Skin of body (tissue), 2 donors: ENCODE measurements around the gene SEMA5B. TPM values are rescaled to one million over a fixed set of nuclear protein-coding genes. Genes with fewer than 3 reads are reported as not detected.

Experiments
- DNase-seq: peaks from one replicate; lab custom pipeline; 2025; lab: John Stamatoyannopoulos, UW
- total RNA-seq: library from RNA; depleted of rRNA; stranded (reverse); fragments of >200 nt; gene quantifications from one replicate; pipeline ENCODE4 v1.2.3, GENCODE V29; 2014

Gene SEMA5B
- total RNA-seq = 8.6 TPM

GRCh38 chr3:123027292-123028232 lies at the start of gene SEMA5B:
Gene SEMA5B, minus strand, starts transcription at chr3:123027763. Its CDS starts 66,500 bp downstream, at chr3:122961263.
- peak; percentile 36 for DNase-seq

GRCh38 chr3:123076496-123077418 lies 49.2 kb upstream of the SEMA5B start:
- DNase-seq = peak; percentile 9

GRCh38 chr3:123076112-123076495 lies 48.5 kb upstream of the SEMA5B start:
- no peak for DNase-seq

- DNase-seq = no peak
Observed at GRCh38 chr3:123075359-123075758, 47.8 kb upstream of the SEMA5B start.

- DNase-seq = no peak
Observed at GRCh38 chr3:123072564-123072963, 45.0 kb upstream of the SEMA5B start.

GRCh38 chr3:123072152-123072551 lies 44.6 kb upstream of the SEMA5B start:
- DNase-seq = no peak

GRCh38 chr3:123071581-123071980 lies 44.0 kb upstream of the SEMA5B start:
- no peak for DNase-seq

GRCh38 chr3:123071146-123071545 lies 43.6 kb upstream of the SEMA5B start:
- DNase-seq = no peak

GRCh38 chr3:123070510-123070909 lies 42.9 kb upstream of the SEMA5B start:
- DNase-seq = no peak

GRCh38 chr3:123068601-123069381 lies 41.2 kb upstream of the SEMA5B start:
- no peak for DNase-seq

- peak; percentile 46 for DNase-seq
Observed at GRCh38 chr3:123067689-123068600, 40.4 kb upstream of the SEMA5B start.

GRCh38 chr3:123066896-123067688 lies 39.5 kb upstream of the SEMA5B start, which contains the start of gene PDIA5:
Gene PDIA5, plus strand, starts transcription at chr3:123067025. Its CDS starts 140 bp downstream, at chr3:123067165.
- DNase-seq = peak; percentile 58

GRCh38 chr3:123066599-123066895 lies 39.0 kb upstream of the SEMA5B start:
- no peak for DNase-seq

GRCh38 chr3:123064914-123065313 lies 37.4 kb upstream of the SEMA5B start:
- no peak for DNase-seq

- no peak for DNase-seq
Observed at GRCh38 chr3:123064506-123064905, 36.9 kb upstream of the SEMA5B start.

- DNase-seq = no peak
Observed at GRCh38 chr3:123063034-123063433, 35.5 kb upstream of the SEMA5B start.

GRCh38 chr3:123061856-123062255 lies 34.3 kb upstream of the SEMA5B start:
- DNase-seq = no peak

- DNase-seq = no peak
Observed at GRCh38 chr3:123060054-123060453, 32.5 kb upstream of the SEMA5B start.

GRCh38 chr3:123058505-123058904 lies 30.9 kb upstream of the SEMA5B start:
- DNase-seq = no peak
